GM23338 (cell line): ENCODE measurements around the gene UBE2R2.

Experiments
- CREB1 ChIP-seq: fragments of 250-450 bp; sonication (Bioruptor Pico); IDR thresholded peaks from 2 replicates; pipeline ENCODE4 v1.5.0; 2020; ENCODE audit warnings: low read depth, mild to moderate bottlenecking, moderate library complexity
- POLR2AphosphoS5 ChIP-seq: IDR thresholded peaks from 2 replicates; pipeline ENCODE4 v1.6.1; 2016; ENCODE audit warnings: antibody characterized with exemption, low read depth

DNA sequence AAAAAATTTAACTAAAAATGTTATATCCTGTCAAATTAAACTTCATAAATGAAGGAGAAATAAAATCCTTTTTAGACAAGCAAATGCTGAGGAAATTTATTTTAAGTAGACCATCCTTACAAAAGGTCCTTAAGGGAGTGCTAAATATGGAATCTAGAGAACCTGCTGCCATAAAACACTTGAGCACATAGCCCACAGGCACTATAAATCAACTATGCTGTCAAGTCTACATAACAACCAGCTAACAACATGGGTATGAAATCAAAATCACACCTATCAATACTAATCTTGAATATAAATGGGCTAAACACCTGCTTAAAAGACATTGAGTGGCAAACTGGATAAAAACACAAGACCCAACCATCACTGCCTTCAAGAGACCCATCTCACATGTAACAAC, 36.7 kb upstream of the UBE2R2 start:
- TF ChIP-seq POLR2AphosphoS5, result no peak
- TF ChIP-seq CREB1 (CRISPR knock-in tag), result no peak
